RWPE2 (cell line): ENCODE measurements around the gene FCF1.

Experiments used
- ATAC-seq: fragments of 200-7000 bp; cut with Tn5 transposase; 3 replicates; pipeline ENCODE4 v1.9.1; 2021; ENCODE audit warnings: low read depth
- DNase-seq: peaks from one replicate; pipeline ENCODE4 v3.0.0-alpha.2; 2020; ENCODE audit warnings: low spot score
- H3K27ac ChIP-seq: fragments of 450-650 bp; 2 replicates; pipeline ENCODE4 v1.5.1; 2017; ENCODE audit warnings: mild to moderate bottlenecking; ENCODE audit not compliant: poor library complexity, severe bottlenecking
- H3K27me3 ChIP-seq: fragments of 250-450 bp; sonication (Bioruptor Pico); 2 replicates; pipeline ENCODE4 v1.5.1; 2021; ENCODE audit warnings: mild to moderate bottlenecking, moderate library complexity; ENCODE audit not compliant: insufficient read depth, poor library complexity, severe bottlenecking
- H3K36me3 ChIP-seq: fragments of 250-450 bp; sonication (Bioruptor Pico); 2 replicates; pipeline ENCODE4 v1.5.1; 2020; ENCODE audit warnings: low read depth, mild to moderate bottlenecking, moderate library complexity
- H3K4me1 ChIP-seq: fragments of 250-450 bp; sonication (Bioruptor Pico); 2 replicates; pipeline ENCODE4 v1.5.1; 2021; ENCODE audit warnings: mild to moderate bottlenecking, moderate library complexity; ENCODE audit not compliant: insufficient read depth, poor library complexity, severe bottlenecking
- H3K4me3 ChIP-seq: fragments of 250-450 bp; sonication (Bioruptor Pico); 2 replicates; pipeline ENCODE4 v1.5.1; 2021; ENCODE audit warnings: mild to moderate bottlenecking, moderate library complexity; ENCODE audit not compliant: severe bottlenecking
- H3K9me3 ChIP-seq: fragments of 250-450 bp; sonication (Bioruptor Pico); 2 replicates; pipeline ENCODE4 v1.5.1; 2021; ENCODE audit warnings: mild to moderate bottlenecking, moderate library complexity; ENCODE audit not compliant: severe bottlenecking
- CTCF ChIP-seq: fragments of 450-650 bp; IDR thresholded peaks from one replicate; pipeline ENCODE4 v1.5.1; 2017; ENCODE audit warnings: mild to moderate bottlenecking, moderate library complexity; ENCODE audit not compliant: poor library complexity, severe bottlenecking

The FCF1 gene

GRCh38 chr14:74737753-74738325, 24.9 kb downstream of the FCF1 start:
- ATAC-seq (peak; percentile 53; the same call in 1 of the 3 replicates), DNase-seq (no peak)
- TF ChIP-seq CTCF = no peak
- Histone ChIP-seq H3K27ac (no peak overlapping the region), H3K9me3 (no peaks in the 10 kb centered on the region), H3K4me3 (no peak overlapping the region), H3K36me3 (peaks cover 61% of the 10 kb centered on the region), H3K27me3 (no peaks in the 10 kb centered on the region), H3K4me1 (no peaks in the 10 kb centered on the region)

DNA sequence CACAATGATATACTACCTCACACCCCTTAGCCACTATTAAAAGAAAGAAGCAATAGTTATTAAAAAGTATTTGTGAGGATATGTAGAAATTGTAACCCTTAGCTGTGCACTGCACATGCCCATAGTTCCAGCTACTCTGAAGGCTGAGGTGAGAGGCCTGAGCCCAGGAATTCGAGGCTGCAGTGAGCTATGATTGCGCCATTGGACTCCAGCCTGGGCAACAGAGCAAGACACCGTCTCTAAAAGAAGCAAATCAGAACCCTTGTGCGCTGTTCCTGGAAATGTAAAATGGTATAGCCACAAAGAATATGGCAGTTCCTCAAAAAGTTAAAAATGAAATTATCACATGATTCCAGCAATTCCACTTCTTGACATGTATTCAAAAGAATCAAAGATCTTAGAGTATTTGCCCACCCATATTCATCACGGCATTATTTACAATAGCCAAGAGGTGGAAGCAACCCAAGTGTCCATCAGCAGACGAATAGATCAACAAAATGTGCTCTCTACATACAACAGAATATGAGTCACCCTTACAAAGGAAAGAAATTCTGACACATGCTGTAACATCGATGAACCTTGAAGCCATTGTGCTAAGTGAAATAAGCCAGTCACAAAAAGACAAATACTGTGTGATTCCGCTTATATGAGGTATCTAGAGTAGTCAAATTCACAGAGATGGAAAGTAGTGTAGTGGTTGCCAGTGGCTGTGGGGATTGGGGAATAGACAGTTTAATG, 26.5 kb downstream of the FCF1 start:
- Histone ChIP-seq H3K27ac (no peak overlapping the region), H3K4me3 (no peak overlapping the region), H3K9me3 (no peaks in the 10 kb centered on the region), H3K36me3 (peaks cover 48% of the 10 kb centered on the region), H3K4me1 (no peaks in the 10 kb centered on the region), H3K27me3 (no peaks in the 10 kb centered on the region)
- no peak for TF ChIP-seq CTCF
- ATAC-seq = peak; percentile 29; the same call in 1 of the 3 replicates
- DNase-seq = no peak

DNA sequence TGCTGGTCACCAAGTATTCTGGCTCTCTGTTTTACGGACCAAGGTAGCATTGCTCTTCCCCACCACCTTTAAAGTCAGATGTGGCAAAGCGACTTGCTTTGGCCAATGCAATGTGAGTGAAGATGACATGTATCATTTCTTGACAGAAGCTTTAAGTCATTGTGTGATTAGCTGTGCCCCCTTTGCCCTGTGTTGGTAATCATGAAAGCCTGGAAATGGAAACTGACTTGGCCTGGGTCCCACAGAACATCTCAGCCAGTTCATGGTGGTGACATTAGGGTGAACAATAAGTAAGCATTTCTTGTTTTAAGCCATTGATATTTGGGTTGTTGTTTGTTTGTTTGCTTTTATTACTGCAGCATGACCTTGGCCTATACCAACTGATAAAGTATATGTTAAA, 34.3 kb downstream of the FCF1 start:
- H3K9me3 ChIP-seq = no peaks in the 10 kb centered on the region
- DNase-seq = no peak
- ATAC-seq = no peak
- H3K27me3 ChIP-seq = no peaks in the 10 kb centered on the region
- H3K4me3 ChIP-seq = no peak overlapping the region
- no peaks in the 10 kb centered on the region for H3K4me1 ChIP-seq
- H3K36me3 ChIP-seq = no peaks in the 10 kb centered on the region
- H3K27ac ChIP-seq = no peak overlapping the region
- TF ChIP-seq CTCF = no peak

DNA sequence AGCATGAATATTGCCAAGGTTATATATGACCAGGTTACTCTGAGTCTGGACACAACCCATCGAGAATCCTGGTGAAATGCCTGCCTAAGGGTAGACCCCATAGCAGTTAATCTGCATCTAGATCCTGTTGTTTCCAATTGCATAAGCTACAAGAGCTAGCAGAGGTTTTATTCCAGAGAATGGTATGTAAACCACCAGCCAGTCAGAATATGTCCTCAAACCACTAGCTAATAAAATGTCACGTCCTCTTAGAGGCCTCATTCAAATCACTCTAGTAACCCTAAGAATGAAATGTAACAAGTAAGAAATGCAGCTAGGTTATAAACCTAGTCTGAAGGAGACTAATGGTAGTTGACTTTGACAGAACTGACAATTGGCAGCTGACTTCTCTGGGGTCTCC, 41.2 kb downstream of the FCF1 start:
- Histone ChIP-seq H3K9me3 (peaks cover 4% of the 10 kb centered on the region), H3K4me3 (no peak overlapping the region), H3K27ac (no peak overlapping the region), H3K4me1 (no peaks in the 10 kb centered on the region), H3K27me3 (no peaks in the 10 kb centered on the region), H3K36me3 (no peaks in the 10 kb centered on the region)
- no peak for ATAC-seq
- no peak for DNase-seq
- TF ChIP-seq CTCF = no peak

GRCh38 chr14:74754899-74755298, 42.0 kb downstream of the FCF1 start:
- no peak overlapping the region for H3K27ac ChIP-seq
- ATAC-seq (no peak), DNase-seq (no peak)
- H3K4me3 ChIP-seq = no peak overlapping the region
- no peaks in the 10 kb centered on the region for H3K4me1 ChIP-seq
- H3K27me3 ChIP-seq = no peaks in the 10 kb centered on the region
- H3K9me3 ChIP-seq = peaks cover 4% of the 10 kb centered on the region
- H3K36me3 ChIP-seq = no peaks in the 10 kb centered on the region
- no peak for TF ChIP-seq CTCF
